ENCODE measurements around the gene METTL15. TPM values are rescaled to one million over a fixed set of nuclear protein-coding genes. Genes with fewer than 3 reads are reported as not detected.

The METTL15 gene
- total RNA-seq, 1 donor from 2014 or later = 16.7 TPM

GRCh38 chr11:28110821-28111200, 2.6 kb downstream of the METTL15 start:
- no peak for DNase-seq (ENCODE audit: low spot score, unreplicated experiment)
- no peaks in the 10 kb centered on the region for H3K9me3 Mint-ChIP-seq (ENCODE audit: low read depth)
- TF ChIP-seq CTCF (IDR thresholded peaks at IDR 0.05; ENCODE audit: unreplicated experiment) = no peak
- peak overlapping the region; percentile 95 for H3K27ac Mint-ChIP-seq
- peaks cover 29% of the 10 kb centered on the region for H3K4me1 Mint-ChIP-seq (ENCODE audit: low read depth)
- no peaks in the 10 kb centered on the region for H3K27me3 Mint-ChIP-seq
- peaks cover 6% of the 10 kb centered on the region for H3K36me3 Mint-ChIP-seq (ENCODE audit: insufficient read depth)
- H3K4me3 Mint-ChIP-seq (ENCODE audit: low read depth) = peak overlapping the region; percentile 98

GRCh38 chr11:28114116-28114515, 5.9 kb downstream of the METTL15 start:
- Mint-ChIP-seq H3K36me3 (ENCODE audit: insufficient read depth) (peaks cover 6% of the 10 kb centered on the region), H3K27ac (no peak overlapping the region), H3K9me3 (ENCODE audit: low read depth) (no peaks in the 10 kb centered on the region), H3K27me3 (no peaks in the 10 kb centered on the region), H3K4me1 (ENCODE audit: low read depth) (peaks cover 15% of the 10 kb centered on the region), H3K4me3 (ENCODE audit: low read depth) (no peak overlapping the region)
- TF ChIP-seq CTCF (IDR thresholded peaks at IDR 0.05; ENCODE audit: unreplicated experiment) = no peak
- DNase-seq (ENCODE audit: low spot score, unreplicated experiment) = no peak

GRCh38 chr11:28114731-28115130, 6.5 kb downstream of the METTL15 start:
- DNase-seq (ENCODE audit: low spot score, unreplicated experiment) = no peak
- H3K27ac Mint-ChIP-seq = no peak overlapping the region
- H3K27me3 Mint-ChIP-seq = no peaks in the 10 kb centered on the region
- peaks cover 6% of the 10 kb centered on the region for H3K36me3 Mint-ChIP-seq (ENCODE audit: insufficient read depth)
- no peak overlapping the region for H3K4me3 Mint-ChIP-seq (ENCODE audit: low read depth)
- H3K9me3 Mint-ChIP-seq (ENCODE audit: low read depth) = no peaks in the 10 kb centered on the region
- H3K4me1 Mint-ChIP-seq (ENCODE audit: low read depth) = peaks cover 11% of the 10 kb centered on the region
- TF ChIP-seq CTCF (IDR thresholded peaks at IDR 0.05; ENCODE audit: unreplicated experiment) = no peak

- TF ChIP-seq CTCF (IDR thresholded peaks at IDR 0.05; ENCODE audit: unreplicated experiment) = no peak
- H3K4me3 Mint-ChIP-seq (ENCODE audit: low read depth) = no peak overlapping the region
- peak overlapping the region; percentile 63 for H3K27ac Mint-ChIP-seq
- no peak for DNase-seq (ENCODE audit: low spot score, unreplicated experiment)
- no peaks in the 10 kb centered on the region for H3K9me3 Mint-ChIP-seq (ENCODE audit: low read depth)
- H3K27me3 Mint-ChIP-seq = no peaks in the 10 kb centered on the region
- H3K4me1 Mint-ChIP-seq (ENCODE audit: low read depth) = no peaks in the 10 kb centered on the region
- H3K36me3 Mint-ChIP-seq (ENCODE audit: insufficient read depth) = peaks cover 3% of the 10 kb centered on the region
Observed at GRCh38 chr11:28117712-28118111, 9.5 kb downstream of the METTL15 start.

- H3K27me3 Mint-ChIP-seq = no peaks in the 10 kb centered on the region
- no peak overlapping the region for H3K4me3 Mint-ChIP-seq (ENCODE audit: low read depth)
- no peaks in the 10 kb centered on the region for H3K9me3 Mint-ChIP-seq (ENCODE audit: low read depth)
- peaks cover 4% of the 10 kb centered on the region for H3K36me3 Mint-ChIP-seq (ENCODE audit: insufficient read depth)
- no peak for TF ChIP-seq CTCF (IDR thresholded peaks at IDR 0.05; ENCODE audit: unreplicated experiment)
- no peak overlapping the region for H3K27ac Mint-ChIP-seq
- no peaks in the 10 kb centered on the region for H3K4me1 Mint-ChIP-seq (ENCODE audit: low read depth)
- DNase-seq (ENCODE audit: low spot score, unreplicated experiment) = no peak
Observed at GRCh38 chr11:28123151-28123581, 15.0 kb downstream of the METTL15 start.
